BJ (cell line): ENCODE results near the gene PLD3. TPM values are rescaled to one million over a fixed set of nuclear protein-coding genes. Genes with fewer than 3 reads are reported as not detected.

Source experiments
- CTCF ChIA-PET: fragments of 350-600 bp; formaldehyde crosslinking; extraction: SDS; loops from one replicate; lab custom pipeline; 2021; ENCODE audit warnings: antibody characterized with exemption, inconsistent platforms; lab: Yijun Ruan, JAX
- POLR2A ChIA-PET: fragments of 300-600 bp; sonication (Branson Sonifier 250); formaldehyde crosslinking; extraction: SDS; loops from one replicate; lab custom pipeline; 2021; ENCODE audit warnings: antibody characterized with exemption; lab: Charles Lee
- DNase-seq: peaks from one replicate; pipeline ENCODE4 v3.0.0-alpha.2; 2011; ENCODE audit warnings: low read depth
- H3K27me3 ChIP-seq: 2 replicates; pipeline ENCODE4 v1.6.0; 2011; ENCODE audit warnings: low read length; ENCODE audit not compliant: control insufficient read depth, insufficient read depth
- H3K36me3 ChIP-seq: 2 replicates; pipeline ENCODE4 v1.5.1; 2011; ENCODE audit warnings: low read length; ENCODE audit not compliant: control insufficient read depth, insufficient read depth
- H3K4me3 ChIP-seq: 2 replicates; pipeline ENCODE4 v1.5.1; 2011; ENCODE audit warnings: low read depth, mild to moderate bottlenecking, control low read depth, low read length
- polyA plus RNA-seq: library from polyadenylated mRNA; depleted of rRNA; stranded (reverse); fragments of >200 nt; gene quantifications from 2 replicates; pipeline ENCODE4 v1.2.3, GENCODE V29; 2011
- TF ChIP-seq, protein P1 (sequence below): IDR thresholded peaks from 2 replicates; pipeline ENCODE4 v1.5.1; 2011; ENCODE audit warnings: low read depth, mild to moderate bottlenecking, control low read depth, inconsistent platforms, low read length, moderate library complexity; ENCODE audit not compliant: insufficient read depth

PLD3 gene
- polyA plus RNA-seq, 1 experiment = 571 TPM

DNA sequence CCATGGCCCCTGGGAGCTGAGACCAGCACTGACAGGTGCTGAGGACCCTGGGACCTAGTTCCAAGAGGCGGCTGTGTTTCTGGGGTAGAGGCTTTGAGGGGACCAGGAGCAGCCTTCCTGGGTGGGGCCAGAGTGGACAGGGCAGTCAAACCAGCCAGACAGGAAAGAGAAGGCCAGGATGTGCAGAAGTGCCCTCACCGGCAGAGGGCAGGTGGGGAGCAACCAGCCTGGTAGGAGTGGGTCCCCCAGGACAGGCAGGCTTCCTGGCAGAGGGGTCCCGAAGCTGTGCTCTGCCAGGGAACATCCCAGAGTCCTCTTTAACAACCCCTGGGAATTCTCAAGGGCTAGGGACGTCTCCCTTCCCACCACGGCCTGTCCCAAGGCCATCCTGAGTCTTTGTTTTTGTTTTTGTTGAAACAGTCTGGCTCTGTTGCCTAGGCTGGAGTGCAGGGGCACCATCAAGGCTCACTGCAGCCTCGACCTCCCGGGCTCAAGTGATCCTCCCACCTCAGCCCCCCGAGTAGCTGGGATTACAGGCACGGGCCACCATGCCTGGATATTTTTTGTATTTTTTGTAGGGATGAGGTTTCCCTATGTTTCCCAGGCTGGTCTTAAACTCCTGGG, 44.5 kb downstream of the PLD3 start:
- POLR2A ChIA-PET = no interaction called here
- TF ChIP-seq, protein P1, sequence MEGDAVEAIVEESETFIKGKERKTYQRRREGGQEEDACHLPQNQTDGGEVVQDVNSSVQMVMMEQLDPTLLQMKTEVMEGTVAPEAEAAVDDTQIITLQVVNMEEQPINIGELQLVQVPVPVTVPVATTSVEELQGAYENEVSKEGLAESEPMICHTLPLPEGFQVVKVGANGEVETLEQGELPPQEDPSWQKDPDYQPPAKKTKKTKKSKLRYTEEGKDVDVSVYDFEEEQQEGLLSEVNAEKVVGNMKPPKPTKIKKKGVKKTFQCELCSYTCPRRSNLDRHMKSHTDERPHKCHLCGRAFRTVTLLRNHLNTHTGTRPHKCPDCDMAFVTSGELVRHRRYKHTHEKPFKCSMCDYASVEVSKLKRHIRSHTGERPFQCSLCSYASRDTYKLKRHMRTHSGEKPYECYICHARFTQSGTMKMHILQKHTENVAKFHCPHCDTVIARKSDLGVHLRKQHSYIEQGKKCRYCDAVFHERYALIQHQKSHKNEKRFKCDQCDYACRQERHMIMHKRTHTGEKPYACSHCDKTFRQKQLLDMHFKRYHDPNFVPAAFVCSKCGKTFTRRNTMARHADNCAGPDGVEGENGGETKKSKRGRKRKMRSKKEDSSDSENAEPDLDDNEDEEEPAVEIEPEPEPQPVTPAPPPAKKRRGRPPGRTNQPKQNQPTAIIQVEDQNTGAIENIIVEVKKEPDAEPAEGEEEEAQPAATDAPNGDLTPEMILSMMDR = peak; percentile 37; the same call in 1 of the 2 replicates
- H3K36me3 ChIP-seq = no peaks in the 10 kb centered on the region
- DNase-seq = no peak
- H3K4me3 ChIP-seq = no peak overlapping the region
- CTCF ChIA-PET = no interaction called here
- peaks cover 1% of the 10 kb centered on the region; the same call in 1 of the 2 replicates for H3K27me3 ChIP-seq

DNA sequence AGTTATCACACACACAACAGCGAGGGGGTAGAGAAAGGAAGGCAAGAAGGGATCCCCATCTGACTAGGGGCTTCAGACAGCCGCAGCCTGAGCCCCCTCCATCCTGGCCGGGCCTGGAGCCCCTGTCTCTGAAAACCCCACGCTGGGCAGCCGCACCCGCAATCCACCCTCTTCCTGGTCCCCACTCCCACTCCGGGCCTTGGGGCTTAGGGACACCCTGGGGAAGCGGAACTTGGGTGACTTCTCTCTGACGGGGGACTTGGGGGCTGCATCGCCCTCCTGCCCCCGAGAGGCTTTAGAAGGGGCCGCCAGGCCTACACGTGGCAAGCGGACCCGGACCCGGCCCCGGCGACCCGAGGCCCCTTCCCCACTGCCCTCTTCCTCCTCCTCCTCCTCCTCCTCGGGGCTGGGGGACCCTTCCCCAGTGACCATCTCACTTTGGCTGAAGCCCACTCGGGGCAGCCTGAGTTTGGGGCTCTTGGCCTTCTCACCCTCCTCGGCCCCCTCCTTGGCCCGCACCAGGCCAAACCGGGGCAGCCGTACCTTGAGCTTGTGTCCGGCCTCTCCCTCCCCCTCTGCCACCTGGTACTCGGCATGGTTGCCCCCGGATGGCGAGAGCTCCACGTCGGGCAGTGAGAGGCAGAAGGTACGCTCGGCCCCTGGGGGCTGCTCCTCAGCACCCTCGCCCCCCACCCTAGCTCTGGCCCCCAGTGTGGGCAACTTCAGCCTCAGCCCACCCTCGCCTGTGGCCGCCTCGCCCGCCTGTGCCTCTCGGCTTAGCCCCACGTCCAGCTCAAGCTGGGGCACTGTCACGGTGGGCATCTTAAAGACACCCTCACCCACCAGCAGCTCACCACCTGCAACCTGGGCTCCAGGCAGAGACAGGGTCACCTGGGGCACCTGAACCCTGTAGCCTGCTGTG, 45.7 kb downstream of the PLD3 start:
- POLR2A ChIA-PET = no interaction called here
- Histone ChIP-seq H3K36me3 (no peaks in the 10 kb centered on the region), H3K27me3 (peaks cover 1% of the 10 kb centered on the region; the same call in 1 of the 2 replicates), H3K4me3 (no peak overlapping the region)
- TF ChIP-seq, protein P1 = no peak
- CTCF ChIA-PET = no interaction called here
- DNase-seq = no peak

DNA sequence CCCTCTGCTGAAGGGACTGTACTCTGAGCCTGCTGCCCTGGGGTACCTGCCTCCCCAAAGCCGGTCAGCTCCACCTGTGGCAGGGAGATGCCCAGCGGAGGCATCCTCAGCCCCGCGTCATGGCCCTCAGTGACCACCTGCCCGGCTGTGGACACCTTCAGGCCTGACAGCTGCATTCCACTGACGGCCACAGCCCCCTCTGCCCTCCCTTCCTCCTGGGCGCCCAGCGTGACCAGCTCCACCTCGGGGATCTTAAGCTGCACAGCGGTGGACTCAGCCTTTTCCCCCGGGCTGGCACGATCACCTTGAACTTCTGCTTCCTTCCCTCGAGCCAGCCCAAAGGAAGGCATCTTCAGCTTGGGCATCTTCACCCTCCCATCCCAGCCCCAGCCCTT, 46.3 kb downstream of the PLD3 start:
- DNase-seq = no peak
- Histone ChIP-seq H3K36me3 (no peaks in the 10 kb centered on the region), H3K4me3 (no peak overlapping the region), H3K27me3 (peaks cover 1% of the 10 kb centered on the region; the same call in 1 of the 2 replicates)
- TF ChIP-seq, protein P1 = no peak
- ChIA-PET CTCF (no interaction called here), POLR2A (no interaction called here)

DNA sequence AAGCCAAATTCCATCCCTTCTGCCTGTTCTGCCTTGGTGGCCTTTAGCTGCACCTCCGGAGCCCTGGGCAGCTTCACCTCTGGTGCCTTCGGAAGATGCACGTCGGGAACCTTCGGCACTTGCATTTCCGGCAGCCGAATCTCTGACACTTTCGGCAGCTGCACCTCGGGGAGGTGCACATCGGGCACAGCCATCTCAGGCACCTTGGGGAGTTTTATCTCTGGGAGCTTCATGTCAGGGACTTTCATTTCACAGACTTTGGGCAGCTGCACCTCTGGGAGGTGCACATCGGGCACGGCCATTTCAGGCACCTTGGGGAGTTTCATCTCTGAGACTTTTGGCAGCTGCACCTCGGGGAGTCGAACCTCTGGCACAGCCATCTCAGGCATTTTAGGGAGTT, 47.5 kb downstream of the PLD3 start:
- ChIA-PET CTCF (interaction anchor here (1.3 to 1.7 kb wide), 2 partner anchors 16 to 25 kb away, joined by 4 to 8 read pairs; no protein-coding TSS in a partner anchor), POLR2A (no interaction called here)
- H3K27me3 ChIP-seq = peaks cover 1% of the 10 kb centered on the region; the same call in 1 of the 2 replicates
- no peaks in the 10 kb centered on the region for H3K36me3 ChIP-seq
- TF ChIP-seq, protein P1 = no peak
- H3K4me3 ChIP-seq = no peak overlapping the region
- DNase-seq = no peak
